Measurements from ENCODE around the gene SLC9A9.

Gene SLC9A9

GRCh38 chr3:143843587-143843986 lies 4.7 kb downstream of the SLC9A9 start:
- no peak for DNase-seq (ENCODE audit: low read depth)

- DNase-seq (ENCODE audit: low read depth): no peak
Observed at GRCh38 chr3:143840636-143841035, 7.6 kb downstream of the SLC9A9 start.

DNA sequence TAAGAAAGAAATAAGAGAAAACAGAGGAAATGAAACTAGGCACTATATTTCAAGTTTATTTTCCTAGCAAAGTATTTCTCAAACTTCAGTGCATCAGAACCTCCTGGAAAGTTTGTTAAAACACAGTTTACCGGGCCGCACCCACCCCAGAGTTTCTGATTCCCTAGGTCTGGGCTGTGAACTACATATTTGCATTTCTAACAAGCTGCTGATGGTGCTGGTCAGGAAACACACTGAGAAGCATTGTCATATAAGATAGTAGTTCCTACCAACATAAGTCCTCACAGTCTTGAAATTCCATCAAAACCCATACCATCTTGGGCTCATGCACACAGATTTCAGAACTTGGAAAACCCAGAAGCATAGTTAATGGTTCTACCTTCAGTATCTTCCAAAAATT lies 8.3 kb downstream of the SLC9A9 start:
- DNase-seq (ENCODE audit: low read depth): no peak

- no peak for DNase-seq (ENCODE audit: low read depth)
Observed at GRCh38 chr3:143837076-143837475, 11.2 kb downstream of the SLC9A9 start.

GRCh38 chr3:143835312-143835711 lies 13.0 kb downstream of the SLC9A9 start:
- no peak for DNase-seq (ENCODE audit: low read depth)

GRCh38 chr3:143832433-143832832 lies 15.8 kb downstream of the SLC9A9 start:
- DNase-seq (ENCODE audit: low read depth): peak; percentile 16

DNA sequence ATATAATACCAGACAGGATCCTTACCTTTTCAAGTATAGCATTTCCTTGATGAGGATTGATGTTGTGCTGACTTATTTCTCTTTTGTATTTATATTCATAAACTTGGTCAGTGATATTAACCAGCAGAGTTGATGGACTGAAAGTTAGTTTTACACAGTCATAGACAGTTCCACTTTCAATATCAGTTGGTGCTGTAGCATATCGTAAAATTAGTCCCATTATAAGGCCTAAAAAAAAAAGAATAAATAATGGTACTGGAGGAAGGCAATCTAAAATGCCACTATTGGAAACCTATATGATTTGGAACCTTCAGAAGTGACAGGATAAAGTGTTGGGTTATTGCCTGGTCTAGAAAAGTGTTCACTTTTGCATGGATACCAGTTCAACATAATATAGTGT lies 16.3 kb downstream of the SLC9A9 start:
- no peak for DNase-seq (ENCODE audit: low read depth)

GRCh38 chr3:143831208-143831607 lies 17.1 kb downstream of the SLC9A9 start:
- DNase-seq (ENCODE audit: low read depth): peak; percentile 60

- DNase-seq (ENCODE audit: low read depth): no peak
Observed at GRCh38 chr3:143830786-143831185, 17.5 kb downstream of the SLC9A9 start.

- DNase-seq (ENCODE audit: low read depth): peak; percentile 52
Observed at GRCh38 chr3:143830063-143830462, 18.2 kb downstream of the SLC9A9 start.

GRCh38 chr3:143827425-143827824 lies 20.8 kb downstream of the SLC9A9 start:
- no peak for DNase-seq (ENCODE audit: low read depth)

DNA sequence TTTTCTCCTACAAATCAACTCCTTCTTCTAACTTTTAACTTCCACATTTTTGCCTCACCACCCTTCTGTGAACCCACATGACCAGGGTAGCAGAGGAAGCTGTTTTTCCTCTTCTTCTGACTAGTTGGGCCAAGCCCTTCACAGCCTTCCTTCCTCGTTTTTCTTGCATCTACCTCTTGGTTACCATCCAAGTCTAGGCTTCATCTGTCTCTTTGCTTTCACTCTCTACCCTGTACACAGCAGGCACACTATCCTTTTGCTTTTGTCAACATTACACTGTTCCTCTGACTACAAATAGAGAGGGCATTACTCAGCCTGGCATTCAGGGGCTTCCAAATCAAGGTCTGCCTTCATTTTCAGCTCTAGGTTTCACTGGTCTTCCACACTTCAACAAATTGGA lies 22.0 kb downstream of the SLC9A9 start:
- DNase-seq (ENCODE audit: low read depth): no peak

- no peak for DNase-seq (ENCODE audit: low read depth)
Observed at GRCh38 chr3:143825513-143825912, 22.8 kb downstream of the SLC9A9 start.

DNA sequence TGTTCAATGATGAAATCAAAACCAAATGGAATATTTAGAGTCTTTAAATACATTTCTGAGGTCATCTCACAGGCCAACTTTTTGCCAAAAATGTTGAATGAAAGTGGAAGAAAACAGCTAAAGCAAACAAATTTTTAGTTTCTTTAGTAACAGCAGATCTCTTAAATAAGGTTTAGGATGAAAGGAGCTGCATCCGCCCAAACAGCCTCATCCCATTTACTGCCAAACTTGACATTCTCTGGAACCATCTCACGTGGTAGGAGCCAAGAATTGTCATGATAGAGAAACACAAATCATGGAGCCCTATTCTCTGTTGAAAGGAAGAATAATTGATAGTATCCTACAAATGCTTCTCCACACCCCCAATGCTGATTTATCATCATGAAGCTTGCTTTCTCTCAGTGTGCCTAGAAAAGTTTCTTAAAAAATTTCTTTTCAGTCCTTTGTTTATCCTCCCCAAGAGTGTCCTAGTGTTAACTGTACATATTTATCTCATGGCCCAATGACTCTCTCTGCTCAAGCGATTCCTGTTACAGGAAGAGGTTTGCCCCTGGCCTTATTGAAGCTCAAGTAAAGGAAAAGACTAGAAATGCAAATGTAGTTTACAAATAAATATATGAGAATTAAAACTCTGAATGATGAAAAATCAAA lies 23.4 kb downstream of the SLC9A9 start:
- no peak for DNase-seq (ENCODE audit: low read depth)

GRCh38 chr3:143822798-143823197 lies 25.5 kb downstream of the SLC9A9 start:
- DNase-seq (ENCODE audit: low read depth): peak; percentile 11

GRCh38 chr3:143822374-143822773 lies 25.9 kb downstream of the SLC9A9 start:
- DNase-seq (ENCODE audit: low read depth): no peak

- no peak for DNase-seq (ENCODE audit: low read depth)
Observed at GRCh38 chr3:143821862-143822261, 26.4 kb downstream of the SLC9A9 start.

GRCh38 chr3:143820466-143821221 lies 27.6 kb downstream of the SLC9A9 start:
- DNase-seq (ENCODE audit: low read depth): no peak

DNA sequence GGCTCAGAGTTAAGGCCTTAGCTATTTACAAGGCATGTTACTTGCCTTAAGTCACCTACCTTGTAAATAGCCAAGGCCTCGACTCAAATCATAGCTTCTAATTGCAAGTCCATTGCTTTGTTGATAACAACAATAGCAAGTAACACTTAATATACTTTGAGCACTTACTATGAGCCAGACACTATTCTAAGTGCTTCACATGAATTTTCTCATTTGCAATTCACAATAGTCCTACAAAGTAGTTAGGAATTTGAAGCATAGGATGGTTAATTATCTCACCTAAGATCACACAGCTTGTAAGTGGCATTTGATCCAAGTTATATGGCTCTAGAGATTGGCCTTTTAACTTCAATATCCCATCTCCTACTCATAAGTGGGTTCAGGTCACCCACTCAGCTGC lies 28.4 kb downstream of the SLC9A9 start:
- DNase-seq (ENCODE audit: low read depth): no peak

DNA sequence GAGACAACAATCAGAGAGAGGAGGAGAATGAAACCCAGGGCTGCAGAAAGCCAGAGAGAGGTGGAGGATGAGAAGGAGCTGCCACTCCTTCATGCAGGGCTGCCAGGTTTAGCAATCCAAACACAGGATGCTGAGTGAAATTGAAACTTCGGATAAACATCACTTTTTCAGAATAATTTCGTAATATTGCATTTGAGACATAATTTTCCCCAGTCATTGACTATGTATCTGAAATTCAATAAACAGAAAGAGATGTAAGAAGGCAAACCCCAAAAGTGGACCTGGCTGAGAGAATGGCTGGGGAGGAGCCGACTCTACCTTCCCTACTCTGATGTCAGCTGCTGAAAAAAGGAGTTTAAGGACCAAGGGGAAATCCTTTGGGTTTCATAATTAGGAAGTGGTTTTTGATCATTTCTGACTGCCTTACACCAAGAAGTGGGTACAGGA lies 33.8 kb downstream of the SLC9A9 start:
- DNase-seq (ENCODE audit: low read depth): no peak

DNA sequence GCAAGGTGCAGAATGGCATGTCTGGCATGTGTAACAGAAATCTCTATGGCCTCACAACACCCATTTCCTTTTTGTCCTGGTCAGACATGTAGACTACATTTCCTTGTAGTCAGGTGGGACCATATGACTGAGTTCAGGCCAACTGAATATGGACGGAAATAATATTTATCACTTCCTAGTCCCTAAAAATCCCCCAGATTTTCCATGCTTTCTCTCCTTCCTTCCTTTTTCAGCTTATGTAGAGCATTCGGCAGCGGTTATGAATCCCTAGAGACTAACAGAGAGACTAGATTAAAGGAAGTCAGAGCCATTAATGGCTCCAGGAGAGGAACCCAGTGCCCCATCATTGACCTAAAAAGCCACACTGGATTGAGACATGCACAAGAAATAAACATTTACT lies 35.8 kb downstream of the SLC9A9 start:
- DNase-seq (ENCODE audit: low read depth): no peak

DNA sequence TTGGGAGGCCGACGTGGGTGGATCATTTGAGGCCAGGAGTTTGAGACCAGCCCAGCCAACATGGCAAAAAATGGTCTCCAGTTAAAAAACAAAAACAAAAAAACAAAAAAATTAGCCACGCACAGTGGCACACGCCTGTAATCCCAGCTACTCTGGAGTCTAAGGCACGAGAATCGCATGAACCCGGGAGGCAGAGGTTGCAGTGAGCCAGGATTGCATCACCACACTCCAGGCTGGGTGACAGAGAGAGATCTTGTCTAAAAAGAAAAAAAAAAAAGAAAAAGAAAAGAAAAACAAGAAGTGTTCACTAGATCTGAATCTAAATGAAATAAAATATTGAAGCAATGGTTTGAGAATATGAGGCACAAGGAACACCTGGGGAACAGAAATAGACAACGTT lies 36.7 kb downstream of the SLC9A9 start:
- peak; percentile 35 for DNase-seq (ENCODE audit: low read depth)

DNA sequence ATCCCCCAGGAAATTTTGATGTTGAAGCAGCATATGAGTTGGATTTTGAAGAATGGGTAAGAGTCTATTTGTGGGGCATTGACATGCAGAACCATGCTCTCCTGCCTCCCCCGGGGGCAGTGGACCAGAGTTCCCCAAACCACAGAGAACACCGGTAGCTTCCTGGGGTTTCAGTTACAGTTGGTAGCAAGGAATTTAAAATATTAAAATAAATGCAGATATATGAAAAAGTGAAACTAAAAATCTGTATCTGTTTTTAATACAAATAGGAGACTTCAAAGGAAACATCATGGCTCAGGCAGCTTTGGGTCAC lies 37.4 kb downstream of the SLC9A9 start:
- DNase-seq (ENCODE audit: low read depth): no peak
